ENCODE results near the gene ZNF473. TPM values are rescaled to one million over a fixed set of nuclear protein-coding genes. Genes with fewer than 3 reads are reported as not detected.

The ZNF473 gene
- total and polyA plus RNA-seq, 2 of the 13 experiments (the other 11 are each of a cell fraction or from before 2014, with no cell fraction given) = 5.8 to 11.9 TPM

DNA sequence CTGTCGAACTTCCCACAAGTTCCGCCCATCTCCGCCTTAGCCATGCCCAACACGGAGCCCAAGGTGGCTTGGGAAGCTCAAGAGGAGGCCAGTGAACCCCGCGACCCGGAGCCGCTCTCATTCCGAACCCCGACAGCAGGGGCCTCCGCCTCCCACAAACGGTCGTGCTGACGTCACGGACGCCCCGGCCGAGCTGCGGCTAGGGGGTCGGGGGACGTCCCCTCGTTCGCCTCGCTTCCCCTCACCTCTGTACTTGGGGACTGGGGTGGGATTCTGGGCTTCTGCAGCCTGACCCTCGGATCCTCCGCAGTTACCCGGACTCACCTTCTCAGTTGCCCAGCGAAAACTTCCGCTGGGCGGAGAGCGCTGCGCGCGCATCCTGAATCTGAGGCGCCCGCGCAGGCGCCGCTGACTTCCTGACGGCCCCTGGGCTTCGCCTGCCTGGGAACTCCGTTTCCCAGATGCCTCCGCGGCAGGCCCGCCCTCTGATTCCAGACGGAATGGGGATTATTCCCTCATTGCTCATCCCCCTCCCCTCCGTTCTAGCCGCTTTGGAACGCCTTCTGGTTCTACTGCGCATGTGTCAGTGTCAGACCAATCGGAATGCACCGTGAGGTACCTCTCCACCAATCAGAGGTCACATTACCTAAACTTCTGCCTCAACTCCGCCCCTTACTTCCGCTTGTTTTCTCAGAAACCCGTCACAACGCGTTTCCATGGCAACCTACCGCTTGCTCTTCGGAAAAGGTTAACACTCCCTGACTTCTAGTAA lies 597 bp upstream of the ZNF473 start, which contains the start of gene VRK3 (continued):
- TF ChIP-seq, protein P1, sequence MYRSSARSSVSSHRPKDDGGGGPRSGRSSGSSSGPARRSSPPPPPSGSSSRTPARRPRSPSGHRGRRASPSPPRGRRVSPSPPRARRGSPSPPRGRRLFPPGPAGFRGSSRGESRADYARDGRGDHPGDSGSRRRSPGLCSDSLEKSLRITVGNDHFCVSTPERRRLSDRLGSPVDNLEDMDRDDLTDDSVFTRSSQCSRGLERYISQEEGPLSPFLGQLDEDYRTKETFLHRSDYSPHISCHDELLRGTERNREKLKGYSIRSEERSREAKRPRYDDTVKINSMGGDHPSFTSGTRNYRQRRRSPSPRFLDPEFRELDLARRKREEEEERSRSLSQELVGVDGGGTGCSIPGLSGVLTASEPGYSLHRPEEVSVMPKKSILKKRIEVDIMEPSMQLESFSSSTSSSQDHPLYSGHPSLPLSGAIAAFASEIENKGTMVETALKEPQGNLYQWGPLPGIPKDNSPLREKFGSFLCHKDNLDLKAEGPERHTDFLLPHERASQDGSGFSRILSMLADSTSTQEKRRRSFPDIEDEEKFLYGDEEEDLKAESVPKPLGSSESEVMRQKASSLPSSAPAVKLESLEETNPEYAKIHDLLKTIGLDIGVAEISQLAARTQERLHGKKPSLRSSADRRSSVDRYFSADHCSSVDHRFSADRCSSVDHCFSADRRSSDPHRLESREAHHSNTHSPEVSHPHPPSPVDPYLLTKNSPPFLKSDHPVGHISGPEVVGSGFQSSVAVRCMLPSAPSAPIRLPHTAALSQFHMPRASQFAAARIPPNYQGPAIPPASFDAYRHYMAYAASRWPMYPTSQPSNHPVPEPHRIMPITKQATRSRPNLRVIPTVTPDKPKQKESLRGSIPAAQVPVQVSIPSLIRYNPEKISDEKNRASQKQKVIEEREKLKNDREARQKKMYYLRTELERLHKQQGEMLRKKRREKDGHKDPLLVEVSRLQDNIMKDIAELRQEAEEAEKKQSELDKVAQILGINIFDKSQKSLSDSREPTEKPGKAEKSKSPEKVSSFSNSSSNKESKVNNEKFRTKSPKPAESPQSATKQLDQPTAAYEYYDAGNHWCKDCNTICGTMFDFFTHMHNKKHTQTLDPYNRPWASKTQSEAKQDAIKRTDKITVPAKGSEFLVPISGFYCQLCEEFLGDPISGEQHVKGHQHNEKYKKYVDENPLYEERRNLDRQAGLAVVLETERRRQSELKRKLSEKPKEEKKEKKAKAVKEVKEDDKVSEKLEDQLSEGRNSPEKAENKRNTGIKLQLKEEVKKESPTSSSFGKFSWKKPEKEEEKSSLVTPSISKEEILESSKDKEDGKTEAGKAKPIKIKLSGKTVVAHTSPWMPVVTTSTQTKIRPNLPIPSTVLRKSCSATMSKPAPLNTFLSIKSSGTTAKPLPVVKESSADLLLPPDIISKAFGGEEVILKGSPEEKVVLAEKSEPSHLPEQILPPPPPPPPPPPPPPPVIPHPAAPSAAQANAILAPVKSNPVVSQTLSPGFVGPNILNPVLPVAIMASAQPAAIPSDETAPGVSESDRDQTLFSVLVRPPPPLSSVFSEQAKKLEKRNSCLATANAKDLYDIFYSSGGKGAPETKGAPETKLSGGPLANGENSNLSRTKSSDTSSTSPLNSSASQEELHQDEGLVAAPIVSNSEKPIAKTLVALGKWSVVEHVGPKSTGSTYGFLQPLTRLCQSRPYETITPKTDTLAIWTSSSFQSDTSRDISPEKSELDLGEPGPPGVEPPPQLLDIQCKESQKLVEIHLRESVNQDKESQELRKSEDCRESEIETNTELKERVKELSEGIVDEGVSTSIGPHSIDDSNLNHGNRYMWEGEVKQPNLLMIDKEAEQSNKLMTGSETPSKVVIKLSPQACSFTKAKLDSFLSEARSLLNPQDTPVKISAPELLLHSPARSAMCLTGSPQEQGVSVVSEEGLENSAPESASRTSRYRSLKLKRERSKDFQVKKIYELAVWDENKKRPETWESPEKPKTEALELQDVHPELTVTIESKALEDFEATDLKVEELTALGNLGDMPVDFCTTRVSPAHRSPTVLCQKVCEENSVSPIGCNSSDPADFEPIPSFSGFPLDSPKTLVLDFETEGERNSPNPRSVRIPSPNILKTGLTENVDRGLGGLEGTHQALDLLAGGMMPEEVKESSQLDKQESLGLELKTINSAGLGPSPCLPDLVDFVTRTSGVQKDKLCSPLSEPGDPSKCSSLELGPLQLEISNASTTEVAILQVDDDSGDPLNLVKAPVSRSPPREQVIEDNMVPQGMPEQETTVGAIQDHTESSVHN (CRISPR knock-in tag; IDR thresholded peaks at IDR 0.05) = no peak
- no peak for TF ChIP-seq NR1H2 (CRISPR knock-in tag; IDR thresholded peaks at IDR 0.05; ENCODE audit: borderline replicate concordance, low read depth)
- no peak; the same call in 1 of the 2 replicates for TF ChIP-seq HOXA5 (CRISPR knock-in tag; IDR thresholded peaks at IDR 0.05)
- no peak for TF ChIP-seq FIP1L1 (IDR thresholded peaks at IDR 0.05; ENCODE audit: borderline replicate concordance, insufficient read depth, low read depth, low read length)
- TF ChIP-seq PHB2 (IDR thresholded peaks at IDR 0.05; ENCODE audit: partially characterized antibody) = no peak
- peak; percentile 61; the same call in 1 of the 2 replicates for TF ChIP-seq SRY (CRISPR knock-in tag; IDR thresholded peaks at IDR 0.05)
- no peak; the same call in 1 of the 2 replicates for TF ChIP-seq CAMTA2 (CRISPR knock-in tag; IDR thresholded peaks at IDR 0.05; ENCODE audit: borderline replicate concordance)
- TF ChIP-seq PHF20 (CRISPR knock-in tag; IDR thresholded peaks at IDR 0.05) = peak; percentile 74
- no peak for TF ChIP-seq ZNF451 (CRISPR knock-in tag; IDR thresholded peaks at IDR 0.05)
- TF ChIP-seq CBX2 (IDR thresholded peaks at IDR 0.05; ENCODE audit: low read depth, low read length) = no peak
- TF ChIP-seq CBX2 (CRISPR knock-in tag; IDR thresholded peaks at IDR 0.05; ENCODE audit: low read depth) = no peak
- TF ChIP-seq, protein P2, sequence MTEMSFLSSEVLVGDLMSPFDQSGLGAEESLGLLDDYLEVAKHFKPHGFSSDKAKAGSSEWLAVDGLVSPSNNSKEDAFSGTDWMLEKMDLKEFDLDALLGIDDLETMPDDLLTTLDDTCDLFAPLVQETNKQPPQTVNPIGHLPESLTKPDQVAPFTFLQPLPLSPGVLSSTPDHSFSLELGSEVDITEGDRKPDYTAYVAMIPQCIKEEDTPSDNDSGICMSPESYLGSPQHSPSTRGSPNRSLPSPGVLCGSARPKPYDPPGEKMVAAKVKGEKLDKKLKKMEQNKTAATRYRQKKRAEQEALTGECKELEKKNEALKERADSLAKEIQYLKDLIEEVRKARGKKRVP (CRISPR knock-in tag; IDR thresholded peaks at IDR 0.05) = no peak
- TF ChIP-seq, protein P3, sequence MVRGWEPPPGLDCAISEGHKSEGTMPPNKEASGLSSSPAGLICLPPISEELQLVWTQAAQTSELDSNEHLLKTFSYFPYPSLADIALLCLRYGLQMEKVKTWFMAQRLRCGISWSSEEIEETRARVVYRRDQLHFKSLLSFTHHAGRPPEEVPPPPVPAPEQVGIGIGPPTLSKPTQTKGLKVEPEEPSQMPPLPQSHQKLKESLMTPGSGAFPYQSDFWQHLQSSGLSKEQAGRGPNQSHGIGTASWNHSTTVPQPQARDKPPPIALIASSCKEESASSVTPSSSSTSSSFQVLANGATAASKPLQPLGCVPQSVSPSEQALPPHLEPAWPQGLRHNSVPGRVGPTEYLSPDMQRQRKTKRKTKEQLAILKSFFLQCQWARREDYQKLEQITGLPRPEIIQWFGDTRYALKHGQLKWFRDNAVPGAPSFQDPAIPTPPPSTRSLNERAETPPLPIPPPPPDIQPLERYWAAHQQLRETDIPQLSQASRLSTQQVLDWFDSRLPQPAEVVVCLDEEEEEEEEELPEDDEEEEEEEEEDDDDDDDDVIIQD (CRISPR knock-in tag; IDR thresholded peaks at IDR 0.05; ENCODE audit: low read depth) = no peak
- peak; percentile 82 for TF ChIP-seq ZNF143 (CRISPR knock-in tag; IDR thresholded peaks at IDR 0.05)
- TF ChIP-seq ZNF124 (CRISPR knock-in tag; IDR thresholded peaks at IDR 0.05) = 0 out of 2 replicates have a peak, but pooled peaks have one; percentile 42
- peak; percentile 79 for TF ChIP-seq POLR2AphosphoS5 (IDR thresholded peaks at IDR 0.05; ENCODE audit: low read depth, low read length)
- peak; percentile 65; the same call in 1 of the 2 replicates for TF ChIP-seq SIN3A (IDR thresholded peaks at IDR 0.05; ENCODE audit: borderline replicate concordance, low read depth, low read length)
- TF ChIP-seq, protein P4, sequence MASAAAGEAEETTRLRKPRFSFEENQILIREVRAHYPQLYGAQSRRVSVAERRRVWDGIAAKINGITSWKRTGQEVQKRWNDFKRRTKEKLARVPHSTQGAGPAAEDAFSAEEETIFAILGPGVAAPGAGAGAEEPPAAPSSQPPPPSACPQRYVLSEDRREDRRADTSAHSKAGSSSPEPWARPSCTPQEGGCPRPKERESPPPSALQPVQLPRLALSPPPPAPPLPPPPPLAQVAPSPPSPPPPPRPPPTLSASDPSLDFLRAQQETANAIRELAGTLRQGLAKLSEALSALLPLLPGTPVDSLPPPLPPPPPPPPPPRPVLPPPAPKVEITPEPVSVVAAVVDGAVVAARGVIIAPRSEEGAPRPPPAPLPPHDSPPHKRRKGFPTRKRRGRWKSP (CRISPR knock-in tag; IDR thresholded peaks at IDR 0.05) = no peak
